NCI-H1694 (cell line): ENCODE results near the gene SORCS2.

ENCODE experiments used
- DNase-seq: peaks from one replicate; lab custom pipeline; 2025; lab: John Stamatoyannopoulos, UW

The SORCS2 gene

DNA sequence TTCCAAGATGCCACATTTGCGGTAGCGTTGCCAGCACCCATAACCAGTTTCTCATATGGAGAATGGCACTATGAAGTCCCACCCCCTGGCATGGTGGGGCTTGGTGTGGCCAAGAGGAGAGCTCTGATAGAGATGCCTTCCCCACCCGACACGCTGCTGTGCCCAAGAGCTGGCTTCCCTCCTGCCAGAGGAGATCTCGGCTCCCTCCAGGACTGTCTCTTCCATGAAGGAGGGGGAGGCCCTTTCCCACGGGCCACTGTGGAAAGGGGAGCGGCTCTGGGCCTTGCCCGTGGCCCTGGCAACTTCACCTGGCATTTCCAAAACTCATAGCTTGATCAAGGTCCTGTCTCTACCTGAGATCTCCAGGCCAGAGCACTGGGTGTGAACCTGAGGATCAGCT lies 459.7 kb downstream of the SORCS2 start:
- DNase-seq, result no peak

DNA sequence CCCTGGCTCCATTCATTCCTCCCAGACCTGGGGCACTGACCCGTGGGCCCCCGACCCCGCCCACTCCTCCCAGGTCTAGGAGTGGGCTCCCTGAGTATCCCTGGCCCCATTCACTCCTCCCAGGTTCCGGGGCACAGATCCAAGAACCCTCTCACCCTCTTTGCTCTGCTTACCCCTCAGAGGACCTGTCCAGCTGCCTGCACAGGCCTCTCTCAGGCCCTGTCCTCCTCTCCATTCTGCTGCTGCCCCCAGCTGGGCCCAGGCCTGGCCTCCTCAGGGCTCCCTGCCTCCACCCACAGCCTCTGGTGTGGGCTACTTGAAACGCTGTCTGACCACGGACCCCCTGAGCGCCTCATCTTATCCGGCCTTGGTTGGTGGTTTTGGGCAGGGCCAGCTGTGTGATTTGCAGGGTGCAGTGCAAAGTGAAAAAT lies 460.1 kb downstream of the SORCS2 start:
- DNase-seq, result no peak

DNA sequence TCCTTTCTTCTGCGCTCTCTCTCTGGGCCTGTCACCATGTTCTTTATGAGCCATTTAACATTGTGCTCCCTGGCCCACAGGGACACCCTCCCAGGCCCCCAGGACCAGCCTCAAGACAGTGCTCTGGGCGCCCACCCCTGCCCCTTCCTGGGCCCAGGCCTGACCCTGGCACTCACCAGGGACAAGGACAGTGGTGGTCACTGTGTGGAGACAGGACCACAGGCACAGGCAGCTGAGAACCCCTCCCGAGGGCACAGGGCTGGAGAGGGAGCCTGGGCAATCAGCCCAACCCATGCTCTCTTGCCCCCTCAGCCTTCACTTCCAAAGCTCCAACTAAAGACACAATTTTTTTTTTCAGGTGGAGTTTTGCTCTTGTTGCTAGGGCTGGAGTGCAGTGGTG lies 460.6 kb downstream of the SORCS2 start:
- no peak for DNase-seq

DNA sequence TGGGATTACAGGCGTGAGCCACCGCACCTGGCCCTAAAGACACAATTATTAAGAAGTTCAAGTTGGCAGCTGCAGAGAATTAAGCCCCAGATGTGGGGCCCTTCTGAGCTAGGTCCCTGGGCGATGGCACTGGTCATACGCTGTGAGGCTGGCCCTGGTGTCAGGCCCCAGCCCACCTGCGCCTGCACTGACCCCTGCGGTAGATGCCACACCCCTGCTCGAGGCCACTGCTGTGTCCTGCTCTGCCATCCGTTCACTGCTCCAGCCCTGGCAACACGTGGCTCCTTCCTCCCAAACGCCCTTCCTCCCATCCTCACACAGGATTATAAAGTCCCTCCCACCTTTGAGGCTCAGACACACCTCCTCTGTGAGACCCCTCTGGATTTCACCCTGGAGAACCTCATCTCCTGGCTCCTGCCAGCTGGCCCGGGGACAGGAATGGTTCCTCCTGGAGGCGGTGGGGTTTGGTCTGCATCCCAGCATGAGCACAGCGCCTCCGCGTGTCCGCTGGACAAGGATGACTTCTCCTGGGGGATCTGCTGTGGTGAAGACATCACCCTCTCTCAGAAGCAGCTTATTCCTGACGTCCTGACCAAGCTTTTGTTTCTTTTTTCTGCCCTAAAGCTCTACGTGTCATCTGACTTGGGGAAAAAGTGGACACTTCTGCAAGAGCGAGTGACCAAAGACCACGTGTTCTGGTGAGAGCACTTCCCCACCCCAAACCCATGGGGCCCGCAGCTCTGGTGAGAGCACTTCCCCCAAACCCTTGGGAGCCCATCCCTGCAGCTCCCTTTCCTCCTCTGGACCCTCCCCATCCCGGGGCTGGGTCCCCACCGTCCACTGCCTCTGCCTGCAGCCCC lies 461.4 kb downstream of the SORCS2 start:
- no peak for DNase-seq

DNA sequence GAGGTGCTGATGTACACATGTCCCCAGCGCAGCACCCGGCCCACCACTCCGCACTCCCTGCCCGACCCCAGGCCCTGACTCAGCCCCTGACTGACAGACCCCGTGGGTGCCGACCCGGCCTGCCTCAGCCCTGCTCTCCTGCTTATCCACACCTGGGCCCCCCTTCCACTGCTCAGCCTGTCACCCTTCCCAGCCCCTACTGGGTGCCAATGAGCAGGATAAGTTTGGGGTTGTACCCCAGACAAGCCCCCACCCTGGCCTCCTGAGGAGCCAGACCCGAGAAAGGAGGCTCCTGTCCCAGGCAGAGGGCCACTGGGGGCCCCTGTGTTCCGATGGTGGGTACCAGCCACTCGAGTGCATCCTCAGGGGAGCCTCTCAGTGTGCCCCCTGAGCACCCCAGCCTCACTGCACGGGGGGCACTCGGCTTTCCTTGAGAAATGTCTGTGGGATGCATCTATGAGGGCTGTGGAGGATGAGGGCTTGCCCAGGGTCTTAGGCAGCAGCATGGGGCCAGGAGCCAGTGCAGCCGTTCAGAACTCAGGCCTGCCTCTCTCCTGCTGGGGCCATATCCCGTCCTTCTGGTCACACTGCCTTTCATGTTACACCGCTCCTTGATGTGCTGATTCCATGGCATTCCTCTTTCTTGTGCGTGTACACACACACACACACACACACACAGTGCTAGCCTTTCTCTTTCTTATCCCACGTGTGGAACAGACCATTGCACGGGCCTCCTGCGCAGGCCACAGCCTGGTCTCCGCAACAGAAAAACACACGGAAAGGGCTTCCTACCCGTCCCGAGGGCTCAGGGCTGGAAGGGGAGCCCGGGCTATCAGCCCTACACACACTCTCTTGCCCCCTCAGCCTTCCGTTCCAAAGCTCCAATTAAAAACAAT lies 462.5 kb downstream of the SORCS2 start:
- no peak for DNase-seq

DNA sequence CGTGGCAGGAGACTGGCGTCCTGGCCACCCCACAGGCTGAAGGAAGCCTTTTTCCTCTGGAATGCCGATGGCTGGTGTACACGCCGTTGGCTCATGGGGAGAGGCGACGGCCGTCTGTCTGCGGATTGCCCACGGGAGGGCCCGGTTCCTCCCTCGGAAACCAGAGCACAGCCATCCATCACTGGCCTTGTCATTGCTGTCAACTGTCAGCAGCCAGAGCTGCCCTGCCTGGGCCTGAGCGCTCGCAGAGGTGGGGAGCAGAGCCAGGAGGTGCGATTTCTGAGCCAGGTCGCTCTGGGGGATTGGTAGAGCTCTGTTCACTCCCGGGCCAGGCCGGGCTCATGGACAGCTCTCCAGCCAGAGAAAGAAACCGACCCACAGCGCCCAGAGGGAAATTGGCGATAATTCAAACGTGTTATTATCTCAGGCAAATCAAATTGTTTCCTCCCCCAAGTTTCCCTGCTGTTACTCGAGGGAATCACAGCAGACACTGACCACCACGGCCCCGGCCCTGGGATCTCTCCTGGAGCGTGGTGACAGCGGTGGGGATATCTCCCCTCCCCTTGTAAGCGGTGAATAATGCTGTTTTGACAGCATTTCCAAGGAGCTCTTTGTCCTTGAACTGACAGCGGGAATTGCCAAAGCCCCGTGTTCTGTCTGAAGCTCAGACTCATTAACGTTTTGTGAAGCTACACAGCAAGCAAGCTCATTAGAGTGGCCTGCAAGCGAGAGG lies 463.3 kb downstream of the SORCS2 start:
- DNase-seq, result no peak

DNA sequence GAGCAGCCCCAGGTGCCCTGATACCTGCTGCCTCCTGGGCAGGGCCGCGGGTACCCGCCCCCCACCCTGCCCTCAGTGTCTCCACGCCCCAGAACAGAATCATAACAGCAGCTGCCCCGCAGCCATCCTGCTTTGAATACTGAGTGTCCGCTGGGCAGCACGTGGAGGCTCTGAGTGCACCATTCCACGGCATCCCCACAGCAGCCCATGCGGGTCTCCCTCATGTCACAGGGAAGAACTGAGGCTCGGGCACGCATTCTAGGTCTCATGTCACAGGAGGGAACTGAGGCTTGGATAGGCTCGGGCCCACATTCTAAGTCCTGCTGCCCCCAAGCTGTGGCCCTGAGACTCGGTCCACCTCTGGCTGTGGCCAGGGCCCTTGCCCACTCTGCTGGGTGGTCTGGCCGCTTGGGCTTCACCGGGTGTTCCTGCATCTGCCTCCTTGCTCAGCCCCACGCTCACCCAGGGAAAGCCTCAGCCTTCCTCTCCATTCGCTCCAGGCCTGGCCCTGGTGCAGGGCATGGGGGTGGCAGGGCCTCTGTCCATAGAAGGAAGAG lies 464.0 kb downstream of the SORCS2 start:
- no peak for DNase-seq

DNA sequence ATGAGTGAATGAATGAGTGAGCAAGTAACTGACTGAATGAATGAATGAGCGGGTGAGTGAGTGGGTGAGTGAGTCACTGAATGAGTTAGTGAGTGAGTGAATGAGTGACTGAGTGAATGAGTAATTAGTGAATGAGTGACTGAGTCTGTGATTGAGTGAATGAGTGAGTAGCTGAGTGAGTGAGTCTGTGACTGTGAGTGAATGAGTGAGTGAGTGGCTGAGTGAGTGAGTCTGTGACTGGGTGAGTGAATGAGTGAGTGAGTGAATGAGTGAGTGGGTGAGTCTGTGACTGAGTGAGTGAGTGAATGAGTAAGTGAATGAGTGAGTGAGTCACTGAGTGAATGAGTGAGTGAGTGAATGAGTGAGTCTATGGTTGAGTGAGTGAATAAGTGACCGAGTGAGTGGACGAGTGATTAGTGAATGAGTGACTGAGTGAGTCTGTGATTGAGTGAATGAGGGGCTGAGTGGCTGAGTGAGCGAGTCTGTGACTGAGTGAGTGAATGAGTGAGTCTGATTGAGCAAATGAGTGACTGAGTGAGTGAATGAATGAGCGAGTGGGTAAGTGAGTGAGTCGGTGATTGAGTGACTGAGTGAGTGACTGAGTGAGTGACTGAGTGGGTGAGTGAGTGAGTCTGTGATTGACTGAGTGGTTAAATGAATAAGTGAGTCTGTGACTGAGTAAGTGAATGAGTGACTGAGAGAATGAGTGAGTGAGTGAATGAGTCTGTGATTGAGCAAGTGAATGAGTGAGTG lies 465.4 kb downstream of the SORCS2 start:
- DNase-seq, result no peak

DNA sequence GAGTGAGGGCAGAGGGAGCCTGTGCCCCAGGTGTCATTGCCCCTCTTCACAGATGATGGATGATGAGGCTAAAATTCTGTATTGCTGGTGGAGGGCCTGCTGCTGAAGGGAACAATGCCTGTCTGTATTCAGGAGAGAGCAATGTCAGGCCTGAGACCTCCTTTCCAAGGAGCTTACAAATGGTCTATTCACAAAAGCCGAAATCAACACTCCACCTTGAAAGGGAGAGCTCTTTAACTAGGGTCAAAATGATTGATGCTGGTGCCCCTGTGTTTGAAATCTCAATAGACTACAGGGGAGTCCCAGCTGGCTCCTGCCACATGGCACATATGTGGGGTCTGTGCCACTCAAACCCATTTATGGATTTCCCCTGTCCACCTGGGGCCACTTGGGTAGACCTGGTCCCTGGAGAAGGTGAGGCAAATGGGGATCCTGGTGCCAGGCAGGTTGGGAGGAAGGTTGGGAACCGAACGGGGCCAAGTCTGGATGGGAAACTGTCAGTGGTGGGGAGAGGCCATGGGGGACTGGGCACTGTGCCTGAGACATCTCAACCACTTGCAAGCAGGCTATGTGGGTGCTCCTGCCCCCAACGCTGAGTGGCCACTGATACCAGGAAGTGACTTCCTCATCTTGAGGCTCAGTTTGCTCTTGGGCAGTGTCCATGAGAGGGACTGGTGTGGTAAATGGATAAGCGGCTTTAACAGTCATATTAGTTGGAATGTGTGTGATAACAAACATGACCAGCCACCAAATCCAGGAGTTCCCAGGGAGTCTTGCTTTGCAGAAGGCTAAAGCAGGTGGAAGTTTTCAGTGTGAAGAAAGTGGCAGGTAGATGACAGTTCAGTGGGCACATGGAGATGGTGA lies 466.2 kb downstream of the SORCS2 start:
- no peak for DNase-seq

DNA sequence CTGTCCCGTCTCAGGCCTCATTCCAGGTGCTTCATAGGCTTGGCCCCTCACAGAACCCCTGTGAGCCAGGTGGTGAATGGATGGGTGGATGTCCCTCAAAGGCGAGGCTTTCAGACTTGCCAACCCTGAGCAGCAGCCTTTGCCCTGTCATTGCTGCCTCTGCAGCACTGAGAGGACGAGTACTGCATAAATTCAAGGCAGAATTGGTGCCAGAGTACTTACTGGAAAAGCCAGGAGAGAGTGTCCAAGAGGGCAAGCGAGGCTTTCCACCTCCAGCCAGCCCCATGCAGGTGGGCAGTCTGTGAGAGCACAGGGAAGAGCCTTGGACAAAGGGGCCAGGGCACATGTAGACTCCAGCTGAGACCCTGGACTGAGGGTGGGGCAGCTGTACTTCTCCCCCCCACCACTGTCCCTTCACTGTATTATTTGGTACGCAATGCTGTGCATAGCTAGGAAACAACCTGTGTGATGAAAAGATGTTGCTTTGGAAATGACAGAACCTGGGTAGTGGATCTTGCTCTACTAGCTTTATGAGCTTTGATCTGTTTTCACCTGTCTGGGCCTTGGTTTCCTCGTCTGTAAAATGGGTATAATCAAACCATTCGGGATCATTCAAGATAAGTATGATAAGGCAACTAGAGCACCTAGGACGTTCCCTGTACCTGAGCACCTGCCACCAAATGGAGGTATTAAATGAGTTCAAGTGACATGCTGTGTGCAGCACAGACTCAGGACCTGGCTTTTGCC lies 467.3 kb downstream of the SORCS2 start:
- no peak for DNase-seq

DNA sequence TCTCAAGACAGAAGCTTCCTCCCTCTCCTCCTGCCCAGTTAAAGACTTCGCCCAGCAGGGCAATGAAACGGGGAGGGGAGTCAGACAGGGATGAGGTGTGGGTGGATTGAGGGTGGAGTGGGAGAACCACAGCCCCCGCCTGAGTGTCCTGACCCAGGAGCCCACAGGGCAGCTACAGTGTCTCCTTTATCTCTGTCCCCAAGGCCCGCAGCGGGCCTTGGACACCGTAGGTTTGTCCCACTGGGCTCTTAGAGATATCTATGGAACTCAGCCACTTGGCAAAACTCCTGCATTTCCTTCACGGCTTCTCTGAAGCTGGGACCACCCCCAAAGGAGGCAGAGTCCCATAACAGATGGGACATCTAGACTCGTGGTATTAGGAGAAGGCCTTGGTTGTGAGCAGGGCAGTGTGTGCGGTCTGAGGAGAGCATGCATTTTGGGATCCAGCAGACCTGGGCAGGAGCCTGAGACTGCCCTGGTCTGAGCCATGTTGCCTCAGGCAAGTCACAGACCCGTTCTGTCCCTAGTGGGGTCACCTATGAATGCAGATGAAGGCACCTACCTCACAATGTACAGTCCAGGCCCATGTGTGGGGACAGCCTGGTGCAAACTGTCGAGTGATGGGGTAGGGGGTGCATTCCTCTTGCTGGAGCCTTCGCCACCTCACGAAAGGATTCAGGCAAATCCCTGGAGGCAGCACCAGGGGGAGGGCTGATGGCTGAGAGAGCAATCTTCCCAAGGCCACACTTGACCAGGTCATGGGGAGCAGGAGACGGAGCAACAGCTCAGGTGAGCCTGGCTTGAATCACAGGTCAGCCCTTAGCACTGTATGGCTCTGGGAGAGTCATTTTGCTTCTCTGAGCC lies 468.1 kb downstream of the SORCS2 start:
- DNase-seq, result no peak

DNA sequence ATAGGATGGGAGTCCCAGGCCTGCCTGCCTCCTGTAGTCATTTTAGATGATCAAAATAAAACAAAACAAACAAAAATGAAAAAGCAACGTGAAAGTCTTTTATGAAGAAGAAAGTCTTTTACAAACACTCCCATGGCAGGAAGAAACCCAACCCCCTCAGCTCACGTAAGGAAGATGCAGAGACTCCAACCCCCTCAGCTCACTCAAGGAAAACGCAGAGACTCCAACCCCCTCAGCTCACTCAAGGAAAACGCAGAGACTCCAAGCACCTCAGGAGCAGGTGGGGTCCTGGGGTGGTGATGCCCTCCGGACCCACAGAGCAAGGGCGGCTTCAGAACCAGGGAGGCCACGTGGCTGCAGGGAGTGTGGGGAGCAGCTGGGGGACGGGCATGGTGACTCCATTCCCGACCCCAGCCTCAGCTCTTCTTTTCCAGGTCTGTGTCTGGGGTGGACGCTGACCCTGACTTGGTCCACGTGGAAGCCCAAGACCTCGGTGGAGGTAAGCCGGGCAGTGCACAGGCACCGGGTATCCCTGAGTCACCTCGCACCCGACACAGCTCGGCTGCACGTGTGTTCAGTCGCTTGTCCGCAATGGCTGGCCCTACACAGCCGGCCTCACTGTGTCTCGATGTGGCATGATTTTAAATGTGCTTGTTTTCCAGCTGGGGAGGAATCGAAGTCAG lies 468.9 kb downstream of the SORCS2 start:
- DNase-seq, result no peak

DNA sequence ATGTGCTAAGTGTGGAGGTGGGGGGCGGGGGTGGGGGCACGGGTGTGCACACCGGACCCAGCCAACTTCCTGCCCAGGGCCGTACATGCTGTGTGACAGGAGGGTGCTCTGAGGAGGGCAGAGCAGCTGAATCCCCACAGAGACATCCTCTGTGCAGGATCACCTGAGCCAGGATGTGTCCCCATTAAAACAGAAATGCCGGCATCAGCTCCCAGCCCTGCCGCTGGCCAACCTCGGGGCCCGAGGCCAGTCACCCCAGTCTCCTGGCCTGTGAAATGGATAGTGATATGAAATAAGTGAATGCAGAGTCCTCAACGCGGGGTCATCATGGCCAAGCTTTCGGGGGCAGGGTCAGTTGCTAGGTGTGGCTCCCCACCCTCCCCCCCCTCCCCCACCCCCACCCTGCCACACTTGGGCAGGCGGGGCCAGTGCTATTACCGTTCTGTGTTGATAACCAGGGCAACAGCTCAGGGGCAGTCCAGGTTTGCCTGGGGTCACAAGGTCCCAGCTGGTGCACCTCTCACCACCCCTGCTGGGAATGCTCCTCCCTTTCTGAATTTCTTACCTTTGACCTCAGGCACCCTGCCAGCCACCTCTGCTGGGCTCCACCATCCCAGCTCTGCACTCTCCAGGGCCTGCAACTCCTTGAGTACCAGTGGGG lies 469.6 kb downstream of the SORCS2 start:
- DNase-seq, result no peak

DNA sequence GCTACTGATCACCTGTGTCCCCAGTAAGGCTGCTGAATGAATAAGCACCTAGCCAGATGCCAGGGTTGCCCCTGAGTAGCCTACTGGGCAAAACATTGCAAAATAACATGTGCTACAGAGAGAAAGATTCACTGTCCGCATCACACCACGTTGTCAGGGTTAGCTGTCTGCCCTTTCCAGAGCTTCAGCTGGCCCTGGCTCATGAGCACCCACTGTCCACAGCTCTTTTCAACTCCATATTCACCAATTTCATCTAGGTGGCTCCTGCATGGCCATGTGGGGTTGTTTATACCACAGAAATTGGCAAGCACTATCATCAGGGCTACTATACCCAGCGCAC lies 470.1 kb downstream of the SORCS2 start:
- no peak for DNase-seq

DNA sequence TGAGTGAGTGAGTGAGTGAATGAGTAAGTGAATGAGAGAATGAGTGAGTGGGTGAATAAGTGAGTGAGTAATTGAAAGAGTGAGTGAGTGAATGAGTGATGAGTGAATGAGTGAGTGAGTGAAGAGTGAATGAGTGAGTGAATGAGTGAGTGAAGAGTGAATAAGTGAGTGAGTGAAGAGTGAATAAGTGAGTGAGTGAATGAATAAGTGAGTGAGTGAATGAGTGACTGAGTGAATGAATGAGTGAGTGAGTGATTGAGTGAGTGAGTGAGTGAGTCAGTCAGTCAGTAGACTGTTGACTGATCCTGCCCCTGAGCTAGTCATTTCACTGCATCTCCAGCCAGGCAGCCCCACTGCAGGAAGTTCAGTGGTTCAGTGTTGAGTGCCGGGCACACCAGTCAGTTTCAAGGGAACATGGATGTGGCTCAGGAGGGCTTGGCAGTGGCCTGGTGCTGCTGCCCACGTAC lies 470.8 kb downstream of the SORCS2 start:
- DNase-seq, result no peak

DNA sequence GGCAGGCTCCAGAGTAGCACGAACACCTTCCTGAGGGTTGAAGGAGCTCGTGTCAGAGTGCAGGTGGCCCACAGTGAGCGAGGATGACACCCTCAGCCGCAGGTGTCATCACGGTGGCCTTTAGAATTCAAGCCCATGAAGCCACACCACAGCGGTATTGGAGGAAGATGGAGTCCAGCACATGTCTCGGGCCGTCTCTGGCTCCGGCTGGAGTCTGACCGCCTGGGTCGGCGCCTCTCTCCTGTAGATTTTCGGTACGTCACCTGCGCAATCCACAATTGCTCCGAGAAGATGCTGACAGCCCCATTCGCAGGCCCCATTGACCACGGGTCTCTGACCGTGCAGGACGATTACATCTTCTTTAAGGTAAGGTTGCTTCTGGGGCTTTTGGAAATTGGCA lies 471.8 kb downstream of the SORCS2 start:
- DNase-seq, result no peak

DNA sequence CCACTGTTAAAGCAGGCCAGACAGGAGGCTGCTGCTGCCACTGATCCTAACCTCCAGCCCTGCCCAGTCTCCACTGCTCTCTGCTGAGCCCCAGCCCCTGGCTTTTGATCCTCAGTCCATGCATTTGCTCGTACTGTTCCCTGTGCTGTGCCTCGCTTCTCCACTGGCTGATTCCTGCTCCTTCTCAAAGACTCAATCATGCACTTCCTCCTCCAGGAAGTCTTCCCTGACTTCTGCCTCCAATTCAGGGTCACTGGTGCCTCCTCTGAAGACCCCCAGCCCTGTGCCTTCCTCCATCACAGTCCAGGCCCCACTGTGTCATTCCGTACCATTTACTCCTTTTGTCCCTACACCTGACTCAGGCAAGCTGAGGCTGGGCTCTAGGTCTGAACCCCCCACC lies 473.0 kb downstream of the SORCS2 start:
- DNase-seq, result no peak

DNA sequence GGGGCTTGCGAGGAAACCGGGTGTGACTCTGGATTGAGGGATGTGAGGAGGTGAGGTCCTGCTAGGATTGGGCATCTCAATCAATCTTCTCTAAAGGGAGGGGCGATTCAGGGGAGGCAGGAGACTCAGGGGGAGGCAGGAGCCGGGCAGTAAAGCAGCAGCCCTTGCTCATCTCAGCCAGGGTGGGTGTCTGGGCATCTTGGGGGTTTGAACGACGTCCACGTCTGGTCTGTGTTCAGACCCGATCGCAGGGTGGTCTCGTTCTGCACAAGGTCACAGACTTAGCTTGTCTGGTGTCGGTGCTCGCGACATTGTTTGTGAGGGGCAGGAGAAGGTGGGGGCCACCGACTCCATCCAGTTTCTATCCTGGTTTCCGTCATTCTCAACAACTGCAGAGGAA lies 473.7 kb downstream of the SORCS2 start:
- DNase-seq, result no peak
